ENCODE measurements around the gene MRTFA. TPM values are rescaled to one million over a fixed set of nuclear protein-coding genes. Genes with fewer than 3 reads are reported as not detected.

MRTFA gene
- total and polyA plus RNA-seq, 9 of the 15 experiments (the other 6 are each of a cell fraction or from before 2014, with no cell fraction given) = 0.84 to 21.1 (median 3.7) TPM

DNA sequence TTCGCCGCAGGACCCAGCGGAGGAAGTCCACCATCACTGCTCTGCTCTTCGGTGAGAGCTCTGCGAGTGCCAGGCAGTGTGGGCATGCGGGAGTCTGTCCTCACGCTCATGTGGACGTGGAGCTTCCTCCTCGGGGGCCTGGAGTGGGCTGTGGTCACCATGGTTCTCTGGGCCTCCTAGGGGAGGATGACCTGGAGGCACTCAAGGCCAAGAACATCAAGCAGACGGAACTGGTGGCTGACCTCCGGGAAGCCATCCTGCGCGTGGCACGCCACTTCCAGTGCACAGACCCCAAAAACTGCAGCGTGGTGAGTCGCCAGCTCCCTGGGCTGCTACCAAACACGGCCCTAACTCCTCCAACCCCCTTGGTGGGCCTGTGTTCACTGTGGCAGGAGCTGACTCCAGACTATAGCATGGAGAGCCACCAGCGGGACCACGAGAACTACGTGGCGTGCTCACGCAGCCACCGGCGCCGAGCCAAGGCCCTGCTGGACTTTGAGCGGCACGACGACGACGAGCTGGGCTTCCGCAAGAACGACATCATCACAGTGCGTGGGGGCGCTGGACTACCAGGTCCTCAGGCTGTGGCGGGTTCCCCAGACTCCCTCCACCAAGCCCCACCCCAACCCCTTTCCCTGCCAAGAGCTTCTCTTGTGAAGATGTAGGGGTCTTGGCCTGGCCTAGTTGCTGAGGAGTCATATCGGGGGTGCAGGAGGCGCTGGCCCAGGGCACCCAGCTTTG is 229.3 kb downstream of the MRTFA start:
- FAIRE-seq (no peak), DNase-seq (ENCODE audit: extremely low read depth in 1 of 4, low spot score in 3 of 4) (no peak), ATAC-seq (no peak)
- in situ Hi-C loops (cut with MboI) = no loop called here
- BruUV-seq (replicated peaks) = no TSS peak
- Histone ChIP-seq H3K36me3 (ENCODE audit: control insufficient read depth, insufficient read depth, low read length) (peaks cover 76% of the 10 kb centered on the region), H3K4me2 (ENCODE audit: insufficient read depth, low read length) (no peak overlapping the region), H3K4me3 (no peak overlapping the region), H3K4me1 (replicated peaks in 1 of 2; ENCODE audit: control insufficient read depth in 2 of 2, insufficient read depth in 2 of 2, low read length in 2 of 2) (no peaks in the 10 kb centered on the region; a peak in 1 of 5 replicates), H3K9me1 (ENCODE audit: control insufficient read depth, insufficient read depth, low read length) (no peaks in the 10 kb centered on the region), H3K9me3 (replicated peaks; ENCODE audit: control insufficient read depth, insufficient read depth, low read depth, low read length) (no peaks in the 10 kb centered on the region), H3K79me2 (ENCODE audit: control insufficient read depth, insufficient read depth, low read length) (no peaks in the 10 kb centered on the region), H4K20me1 (replicated peaks; ENCODE audit: control insufficient read depth, insufficient read depth, low read length) (no peaks in the 10 kb centered on the region), H3K9ac (ENCODE audit: insufficient read depth in 1 of 2, low read depth in 2 of 2, low read length in 2 of 2) (no peak overlapping the region), H2AFZ (ENCODE audit: low read depth, low read length) (no peak overlapping the region), H3K27me3 (ENCODE audit: control insufficient read depth in 2 of 2, insufficient read depth in 2 of 2, low read length in 2 of 2) (no peaks in the 10 kb centered on the region), H3K27ac (ENCODE audit: extremely low read depth, low read depth, low read length) (no peak overlapping the region)
- WGBS (ENCODE audit: insufficient coverage, low coverage, missing lambda C conversion rate) = 95% methylated on average over 20 of the region's 37 CpGs
- ChIA-PET CTCF (ENCODE audit: low intra/inter-chr PET ratio) (no interaction called here), POLR2A (interaction anchor here (0.6 kb wide), 1 partner anchor 217 kb away, joined by 3 read pairs; no protein-coding TSS in a partner anchor)
- intact Hi-C loops (cut with micrococcal nuclease) = no loop called here
- no peak for TF ChIP-seq USF2 (CRISPR knock-in tag; IDR thresholded peaks at IDR 0.05)
- TF ChIP-seq, protein P1, sequence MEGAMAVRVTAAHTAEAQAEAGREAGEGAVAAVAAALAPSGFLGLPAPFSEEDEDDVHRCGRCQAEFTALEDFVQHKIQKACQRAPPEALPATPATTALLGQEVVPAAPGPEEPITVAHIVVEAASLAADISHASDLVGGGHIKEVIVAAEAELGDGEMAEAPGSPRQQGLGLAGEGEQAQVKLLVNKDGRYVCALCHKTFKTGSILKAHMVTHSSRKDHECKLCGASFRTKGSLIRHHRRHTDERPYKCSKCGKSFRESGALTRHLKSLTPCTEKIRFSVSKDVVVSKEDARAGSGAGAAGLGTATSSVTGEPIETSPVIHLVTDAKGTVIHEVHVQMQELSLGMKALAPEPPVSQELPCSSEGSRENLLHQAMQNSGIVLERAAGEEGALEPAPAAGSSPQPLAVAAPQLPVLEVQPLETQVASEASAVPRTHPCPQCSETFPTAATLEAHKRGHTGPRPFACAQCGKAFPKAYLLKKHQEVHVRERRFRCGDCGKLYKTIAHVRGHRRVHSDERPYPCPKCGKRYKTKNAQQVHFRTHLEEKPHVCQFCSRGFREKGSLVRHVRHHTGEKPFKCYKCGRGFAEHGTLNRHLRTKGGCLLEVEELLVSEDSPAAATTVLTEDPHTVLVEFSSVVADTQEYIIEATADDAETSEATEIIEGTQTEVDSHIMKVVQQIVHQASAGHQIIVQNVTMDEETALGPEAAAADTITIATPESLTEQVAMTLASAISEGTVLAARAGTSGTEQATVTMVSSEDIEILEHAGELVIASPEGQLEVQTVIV (CRISPR knock-in tag; IDR thresholded peaks at IDR 0.05; ENCODE audit: borderline replicate concordance) = no peak
- peak; percentile 32; the same call in 1 of the 2 replicates for TF ChIP-seq POLR2G (IDR thresholded peaks at IDR 0.05; ENCODE audit: low read depth, low read length)
- TF ChIP-seq RBM15 (IDR thresholded peaks at IDR 0.05; ENCODE audit: insufficient read depth, low read length) = no peak
- no peak for TF ChIP-seq ARID1B (IDR thresholded peaks at IDR 0.05)
- TF ChIP-seq SOX6 (IDR thresholded peaks at IDR 0.05) = no peak
- no peak for TF ChIP-seq SRSF3 (IDR thresholded peaks at IDR 0.05; ENCODE audit: insufficient read depth, low read length)
- TF ChIP-seq ILF3 (IDR thresholded peaks at IDR 0.05; ENCODE audit: borderline replicate concordance) = no peak
- TF ChIP-seq CSDE1 (IDR thresholded peaks at IDR 0.05) = no peak
- TF ChIP-seq NONO (IDR thresholded peaks at IDR 0.05; ENCODE audit: low read depth in 2 of 2, low read length in 1 of 2) = no peak
- TF ChIP-seq PHF20 (IDR thresholded peaks at IDR 0.05; ENCODE audit: partially characterized antibody) = no peak
- no peak for TF ChIP-seq RFX5 (IDR thresholded peaks at IDR 0.05; ENCODE audit: low read depth, low read length)
- TF ChIP-seq FIP1L1 (IDR thresholded peaks at IDR 0.05; ENCODE audit: low read depth, low read length, poor library complexity, severe bottlenecking) = no peak
- no peak for TF ChIP-seq BRD4 (IDR thresholded peaks at IDR 0.05)
